ENCODE measurements around the gene PSMD8.

DNA sequence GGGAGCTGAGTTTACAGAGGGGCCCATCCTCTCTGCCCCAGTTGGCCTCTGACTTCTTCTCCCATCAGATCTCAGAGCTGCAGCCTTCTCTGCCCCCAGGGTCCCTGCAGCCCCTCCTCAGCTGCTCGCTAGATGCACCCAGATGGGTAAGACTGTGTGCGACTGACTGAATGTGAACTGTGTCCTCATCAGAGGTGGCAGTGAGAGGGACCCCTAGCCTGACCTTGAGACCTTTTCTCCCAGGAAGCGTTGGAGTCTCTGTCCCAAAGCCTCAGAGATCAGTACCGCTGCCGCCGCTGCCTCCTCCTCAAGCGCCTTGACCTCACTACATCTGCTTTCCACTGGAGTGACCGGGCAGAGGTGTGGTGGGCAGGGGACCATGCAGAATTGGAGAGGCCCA lies 30.9 kb downstream of the PSMD8 start:
- TF ChIP-seq, protein P1, sequence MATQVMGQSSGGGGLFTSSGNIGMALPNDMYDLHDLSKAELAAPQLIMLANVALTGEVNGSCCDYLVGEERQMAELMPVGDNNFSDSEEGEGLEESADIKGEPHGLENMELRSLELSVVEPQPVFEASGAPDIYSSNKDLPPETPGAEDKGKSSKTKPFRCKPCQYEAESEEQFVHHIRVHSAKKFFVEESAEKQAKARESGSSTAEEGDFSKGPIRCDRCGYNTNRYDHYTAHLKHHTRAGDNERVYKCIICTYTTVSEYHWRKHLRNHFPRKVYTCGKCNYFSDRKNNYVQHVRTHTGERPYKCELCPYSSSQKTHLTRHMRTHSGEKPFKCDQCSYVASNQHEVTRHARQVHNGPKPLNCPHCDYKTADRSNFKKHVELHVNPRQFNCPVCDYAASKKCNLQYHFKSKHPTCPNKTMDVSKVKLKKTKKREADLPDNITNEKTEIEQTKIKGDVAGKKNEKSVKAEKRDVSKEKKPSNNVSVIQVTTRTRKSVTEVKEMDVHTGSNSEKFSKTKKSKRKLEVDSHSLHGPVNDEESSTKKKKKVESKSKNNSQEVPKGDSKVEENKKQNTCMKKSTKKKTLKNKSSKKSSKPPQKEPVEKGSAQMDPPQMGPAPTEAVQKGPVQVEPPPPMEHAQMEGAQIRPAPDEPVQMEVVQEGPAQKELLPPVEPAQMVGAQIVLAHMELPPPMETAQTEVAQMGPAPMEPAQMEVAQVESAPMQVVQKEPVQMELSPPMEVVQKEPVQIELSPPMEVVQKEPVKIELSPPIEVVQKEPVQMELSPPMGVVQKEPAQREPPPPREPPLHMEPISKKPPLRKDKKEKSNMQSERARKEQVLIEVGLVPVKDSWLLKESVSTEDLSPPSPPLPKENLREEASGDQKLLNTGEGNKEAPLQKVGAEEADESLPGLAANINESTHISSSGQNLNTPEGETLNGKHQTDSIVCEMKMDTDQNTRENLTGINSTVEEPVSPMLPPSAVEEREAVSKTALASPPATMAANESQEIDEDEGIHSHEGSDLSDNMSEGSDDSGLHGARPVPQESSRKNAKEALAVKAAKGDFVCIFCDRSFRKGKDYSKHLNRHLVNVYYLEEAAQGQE (IDR thresholded peaks at IDR 0.05), result no peak
- TF ChIP-seq, protein P2, sequence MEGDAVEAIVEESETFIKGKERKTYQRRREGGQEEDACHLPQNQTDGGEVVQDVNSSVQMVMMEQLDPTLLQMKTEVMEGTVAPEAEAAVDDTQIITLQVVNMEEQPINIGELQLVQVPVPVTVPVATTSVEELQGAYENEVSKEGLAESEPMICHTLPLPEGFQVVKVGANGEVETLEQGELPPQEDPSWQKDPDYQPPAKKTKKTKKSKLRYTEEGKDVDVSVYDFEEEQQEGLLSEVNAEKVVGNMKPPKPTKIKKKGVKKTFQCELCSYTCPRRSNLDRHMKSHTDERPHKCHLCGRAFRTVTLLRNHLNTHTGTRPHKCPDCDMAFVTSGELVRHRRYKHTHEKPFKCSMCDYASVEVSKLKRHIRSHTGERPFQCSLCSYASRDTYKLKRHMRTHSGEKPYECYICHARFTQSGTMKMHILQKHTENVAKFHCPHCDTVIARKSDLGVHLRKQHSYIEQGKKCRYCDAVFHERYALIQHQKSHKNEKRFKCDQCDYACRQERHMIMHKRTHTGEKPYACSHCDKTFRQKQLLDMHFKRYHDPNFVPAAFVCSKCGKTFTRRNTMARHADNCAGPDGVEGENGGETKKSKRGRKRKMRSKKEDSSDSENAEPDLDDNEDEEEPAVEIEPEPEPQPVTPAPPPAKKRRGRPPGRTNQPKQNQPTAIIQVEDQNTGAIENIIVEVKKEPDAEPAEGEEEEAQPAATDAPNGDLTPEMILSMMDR (IDR thresholded peaks at IDR 0.05; ENCODE audit: low read depth, low read length, missing input control), result no peak
- TF ChIP-seq, protein P3, sequence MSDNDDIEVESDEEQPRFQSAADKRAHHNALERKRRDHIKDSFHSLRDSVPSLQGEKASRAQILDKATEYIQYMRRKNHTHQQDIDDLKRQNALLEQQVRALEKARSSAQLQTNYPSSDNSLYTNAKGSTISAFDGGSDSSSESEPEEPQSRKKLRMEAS (IDR thresholded peaks at IDR 0.05), result no peak
- TF ChIP-seq, protein P4, sequence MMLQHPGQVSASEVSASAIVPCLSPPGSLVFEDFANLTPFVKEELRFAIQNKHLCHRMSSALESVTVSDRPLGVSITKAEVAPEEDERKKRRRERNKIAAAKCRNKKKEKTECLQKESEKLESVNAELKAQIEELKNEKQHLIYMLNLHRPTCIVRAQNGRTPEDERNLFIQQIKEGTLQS (IDR thresholded peaks at IDR 0.05), result no peak
- TF ChIP-seq JUND (IDR thresholded peaks at IDR 0.05) (no peak), SP1 (IDR thresholded peaks at IDR 0.05) (no peak)

Measured in liver (tissue), 3 donors.